B cell (primary cell): ENCODE results near the gene MAML3.

ENCODE experiments used
- CTCF ChIP-seq: fragments of 200-600 bp; IDR thresholded peaks from one replicate; pipeline ENCODE4 v1.8.0; 2022; ENCODE audit warnings: antibody characterized with exemption, mild to moderate bottlenecking
- EZH2 ChIP-seq: IDR thresholded peaks from 2 replicates; pipeline ENCODE4 v1.6.1; 2012; ENCODE audit warnings: borderline replicate concordance, low read depth, mild to moderate bottlenecking, moderate library complexity, low read length; ENCODE audit not compliant: insufficient read depth, poor library complexity, severe bottlenecking

GRCh38 chr4:139740121-139740520, 413.9 kb downstream of the MAML3 start:
- TF ChIP-seq CTCF (no peak), EZH2 (no peak)
